Omental fat pad (tissue), 4 donors: ENCODE measurements around the gene BCL10. TPM values are rescaled to one million over a fixed set of nuclear protein-coding genes. Genes with fewer than 3 reads are reported as not detected.
A peak's percentile ranks its signal among the peaks of the same experiment; 100 is the strongest.

ENCODE experiments used
- ATAC-seq: fragments of 150-250 bp; one replicate; pipeline ENCODE4 v1.9.1; 2016; ENCODE audit warnings: mild to moderate bottlenecking, moderate library complexity; ENCODE audit not compliant: low FRiP score
- DNase-seq: peaks from one replicate; pipeline ENCODE4 v3.0.0-alpha.2; 2019; ENCODE audit warnings: low spot score
- total RNA-seq, 4 donors: library from RNA; depleted of rRNA; stranded (reverse); fragments of >200 nt; gene quantifications; one replicate each; pipeline ENCODE4 v1.1.0, GENCODE V29; 2016
- TF ChIP-seq, protein P1 (sequence below), 3 donors: fragments of 450-650 bp; IDR thresholded peaks; one replicate each; pipeline ENCODE4 v1.5.1; 2016 to 2017; ENCODE audit warnings: antibody characterized with exemption in 3 of 3, mild to moderate bottlenecking in 3 of 3, moderate library complexity in 2 of 3

BCL10 gene
- total RNA-seq, 4 donors from 2014 or later, result 13.9 to 21.6 (median 18.0) TPM

DNA sequence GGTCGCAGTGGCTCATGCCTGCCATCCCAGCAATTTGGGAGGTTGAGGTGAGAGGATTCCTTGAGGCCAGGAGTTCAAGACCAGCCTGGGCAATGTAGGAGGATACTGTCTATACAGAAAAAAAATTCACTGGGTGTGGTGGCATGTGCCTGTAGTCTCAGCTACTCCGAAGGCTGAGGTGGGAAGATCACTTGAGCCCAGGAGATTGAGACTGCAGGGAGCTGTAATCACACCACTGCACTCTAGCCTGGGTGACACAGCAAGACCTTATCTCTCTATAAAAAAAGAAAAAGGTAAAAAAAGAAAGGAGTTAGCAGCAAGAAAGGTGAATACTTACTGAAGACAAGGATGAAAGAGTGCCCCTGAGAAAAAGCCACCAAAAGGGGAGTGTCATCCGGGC is 23.7 kb upstream of the BCL10 start:
- TF ChIP-seq, protein P1, sequence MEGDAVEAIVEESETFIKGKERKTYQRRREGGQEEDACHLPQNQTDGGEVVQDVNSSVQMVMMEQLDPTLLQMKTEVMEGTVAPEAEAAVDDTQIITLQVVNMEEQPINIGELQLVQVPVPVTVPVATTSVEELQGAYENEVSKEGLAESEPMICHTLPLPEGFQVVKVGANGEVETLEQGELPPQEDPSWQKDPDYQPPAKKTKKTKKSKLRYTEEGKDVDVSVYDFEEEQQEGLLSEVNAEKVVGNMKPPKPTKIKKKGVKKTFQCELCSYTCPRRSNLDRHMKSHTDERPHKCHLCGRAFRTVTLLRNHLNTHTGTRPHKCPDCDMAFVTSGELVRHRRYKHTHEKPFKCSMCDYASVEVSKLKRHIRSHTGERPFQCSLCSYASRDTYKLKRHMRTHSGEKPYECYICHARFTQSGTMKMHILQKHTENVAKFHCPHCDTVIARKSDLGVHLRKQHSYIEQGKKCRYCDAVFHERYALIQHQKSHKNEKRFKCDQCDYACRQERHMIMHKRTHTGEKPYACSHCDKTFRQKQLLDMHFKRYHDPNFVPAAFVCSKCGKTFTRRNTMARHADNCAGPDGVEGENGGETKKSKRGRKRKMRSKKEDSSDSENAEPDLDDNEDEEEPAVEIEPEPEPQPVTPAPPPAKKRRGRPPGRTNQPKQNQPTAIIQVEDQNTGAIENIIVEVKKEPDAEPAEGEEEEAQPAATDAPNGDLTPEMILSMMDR (IDR thresholded peaks at IDR 0.05), result no peak
- ATAC-seq, result no peak
- no peak for DNase-seq

DNA sequence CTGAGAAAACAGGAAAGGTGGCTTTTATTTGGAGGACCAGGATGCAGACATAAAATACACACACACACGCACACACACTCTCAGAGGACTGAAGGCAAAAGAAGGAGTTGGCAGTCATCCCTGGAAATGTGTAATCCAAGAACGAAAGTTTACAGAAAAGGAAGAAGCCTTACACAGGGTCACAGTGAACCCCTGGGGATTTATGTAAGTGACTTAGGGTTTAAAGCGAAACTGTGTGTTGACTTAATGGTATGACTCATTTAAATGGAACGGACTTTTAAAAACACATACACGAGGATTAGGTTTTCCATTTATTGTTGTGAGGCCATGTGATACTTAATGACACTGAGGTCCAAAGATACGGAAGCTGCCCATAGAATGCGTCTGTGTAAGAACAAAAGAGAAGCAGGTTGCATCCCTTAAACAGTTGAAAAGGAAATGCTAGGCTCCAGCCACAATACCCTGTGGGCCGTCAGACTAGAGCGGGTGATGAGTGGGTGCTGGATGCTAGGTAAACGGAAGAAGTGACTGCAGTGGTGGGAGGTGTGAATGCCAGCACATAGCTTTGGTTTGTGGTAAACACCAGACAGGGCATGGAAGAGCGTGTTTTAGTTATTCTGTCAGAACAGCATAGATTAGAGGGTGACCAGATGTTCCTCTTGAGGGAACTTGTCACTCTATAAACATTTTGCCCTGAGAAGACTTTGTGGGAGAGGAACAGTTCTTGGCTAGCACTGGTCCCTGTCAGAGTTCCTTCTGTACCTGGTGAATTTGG is 21.6 kb upstream of the BCL10 start:
- TF ChIP-seq, protein P1 (IDR thresholded peaks at IDR 0.05), result no peak
- ATAC-seq (peak; percentile 71), DNase-seq (no peak)

DNA sequence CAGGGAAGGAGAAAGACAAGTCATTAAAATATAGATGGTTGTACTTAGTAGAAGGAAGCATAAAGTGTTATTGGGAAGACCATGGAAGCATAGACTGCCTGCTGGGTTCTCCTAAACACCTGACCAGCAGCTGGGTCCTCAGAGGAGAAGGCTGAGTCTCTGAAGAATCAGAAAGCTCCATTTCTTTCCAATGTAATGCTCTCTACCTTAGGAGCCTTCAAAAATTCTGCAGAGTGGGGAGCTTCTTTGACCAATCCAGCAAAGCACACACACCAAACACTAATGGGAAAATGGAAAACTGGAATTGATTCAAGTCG is 21.1 kb upstream of the BCL10 start:
- no peak for ATAC-seq
- no peak for DNase-seq
- TF ChIP-seq, protein P1 (IDR thresholded peaks at IDR 0.05), result no peak

DNA sequence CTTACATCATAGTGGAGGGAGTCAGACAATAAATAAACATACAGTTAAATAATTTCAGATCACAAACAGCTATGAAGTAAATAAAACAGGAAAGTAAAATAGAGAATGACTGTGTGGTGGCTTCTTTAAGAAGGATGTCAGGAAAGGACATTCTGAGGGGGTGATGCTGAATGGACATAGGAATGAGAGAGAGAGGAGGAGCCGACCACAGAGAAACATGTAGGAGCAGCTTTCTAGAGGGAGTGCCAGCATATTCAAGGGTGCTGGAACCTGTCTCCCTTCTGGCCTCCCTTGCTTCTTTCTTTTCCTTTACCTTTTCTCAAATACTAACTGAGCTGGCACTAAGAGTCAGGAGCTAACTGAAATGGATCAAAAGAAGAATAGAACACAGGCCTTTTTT is 20.5 kb upstream of the BCL10 start:
- DNase-seq, result no peak
- no peak for ATAC-seq
- TF ChIP-seq, protein P1 (IDR thresholded peaks at IDR 0.05), result no peak

DNA sequence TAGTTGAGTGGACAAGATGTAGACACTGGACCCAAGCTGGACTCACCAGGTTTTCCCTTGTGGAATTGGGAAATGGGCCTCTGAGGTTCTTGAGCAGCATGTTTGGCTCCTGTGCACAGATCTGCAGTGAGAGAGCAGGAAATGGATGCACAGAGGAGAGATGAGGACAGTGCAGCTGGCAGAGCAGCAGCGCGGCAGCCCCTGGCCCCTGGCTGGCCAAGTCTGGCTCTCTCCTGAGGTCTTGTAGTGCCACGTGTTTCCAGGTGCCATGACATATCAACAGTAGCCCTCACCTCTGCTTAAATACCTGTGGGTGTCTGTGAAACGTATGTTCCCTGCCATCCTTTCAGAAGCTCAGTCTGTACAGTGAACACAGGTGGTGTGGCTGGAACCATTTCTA is 19.2 kb upstream of the BCL10 start:
- DNase-seq, result no peak
- TF ChIP-seq, protein P1 (IDR thresholded peaks at IDR 0.05), result no peak
- ATAC-seq, result no peak

DNA sequence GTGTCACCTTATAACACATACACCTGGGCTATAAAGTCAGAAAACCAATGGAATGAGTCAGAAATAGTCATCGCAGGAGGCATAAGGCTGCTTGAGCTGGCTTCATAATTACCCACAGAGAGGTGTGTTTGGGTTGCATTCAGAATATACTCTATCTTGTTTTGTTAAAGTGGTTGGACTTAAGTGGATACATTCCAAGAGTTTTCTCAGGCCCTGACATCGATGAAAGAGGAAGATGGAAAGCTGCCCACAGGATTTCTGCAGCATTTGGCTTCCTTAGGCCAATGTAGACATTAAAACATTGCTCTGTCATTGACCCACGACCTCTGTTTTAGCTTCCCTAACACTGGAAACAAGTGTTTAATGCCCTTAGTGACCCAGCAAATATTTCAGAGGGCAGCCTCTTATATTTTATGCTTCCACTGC is 18.6 kb upstream of the BCL10 start:
- ATAC-seq (no peak), DNase-seq (no peak)
- TF ChIP-seq, protein P1 (IDR thresholded peaks at IDR 0.05), result no peak

DNA sequence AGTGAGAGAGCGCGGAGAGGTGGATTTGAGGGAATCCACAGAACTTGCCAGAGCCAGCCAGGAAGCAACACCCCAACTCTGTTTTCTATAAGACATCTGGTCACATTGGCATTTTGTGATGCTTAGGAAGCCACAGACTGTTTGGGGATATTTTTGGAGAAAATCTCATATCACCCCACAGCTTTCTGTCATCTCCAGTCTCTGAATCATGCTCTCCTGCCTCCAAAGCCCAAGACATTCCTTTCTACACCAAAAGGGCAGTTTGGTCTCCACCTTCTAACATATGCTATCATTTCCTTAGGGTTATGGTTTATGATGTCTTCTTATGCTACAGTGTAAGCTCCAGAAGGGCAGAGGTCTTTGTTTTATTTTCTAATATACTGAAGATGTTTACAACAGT is 14.4 kb upstream of the BCL10 start:
- TF ChIP-seq, protein P1 (IDR thresholded peaks at IDR 0.05), result no peak
- DNase-seq (no peak), ATAC-seq (no peak)
